Panc1 (cell line): ENCODE data around the gene TTLL12. TPM values are rescaled to one million over a fixed set of nuclear protein-coding genes. Genes with fewer than 3 reads are reported as not detected.

Source experiments
- ATAC-seq: fragments of 200-7000 bp; cut with Tn5 transposase; 2 replicates; pipeline ENCODE4 v1.9.1; 2020; ENCODE audit warnings: mild to moderate bottlenecking, moderate library complexity
- BruUV-seq: library from RNA; stranded (reverse); fragments of 400-500 nt; replicated peaks from 2 replicates; lab custom pipeline; 2021; lab: Mats Ljungman, UMichigan
- CTCF ChIA-PET: fragments of 300-600 bp; sonication (Branson Sonifier 250); formaldehyde crosslinking; loops from one replicate; lab custom pipeline; 2022; ENCODE audit warnings: antibody characterized with exemption; lab: Charles Lee
- POLR2A ChIA-PET: fragments of 300-600 bp; sonication (Branson Sonifier 250); formaldehyde crosslinking; loops from one replicate; lab custom pipeline; 2022; ENCODE audit warnings: antibody characterized with exemption; lab: Charles Lee
- DNase-seq: peaks from one replicate; pipeline ENCODE4 v3.0.0-alpha.2; 2010; ENCODE audit warnings: low read depth, low spot score
- H3K27ac ChIP-seq: 2 replicates; pipeline ENCODE4 v1.5.1; 2011; ENCODE audit warnings: mild to moderate bottlenecking, low read length, inconsistent platforms
- H3K27me3 ChIP-seq: fragments of 200-500 bp; sonication (Bioruptor generic); 2 replicates; pipeline ENCODE4 v1.6.0; 2014; ENCODE audit warnings: low read length, inconsistent platforms; ENCODE audit not compliant: control insufficient read depth, insufficient read depth
- H3K36me3 ChIP-seq: fragments of 200-500 bp; sonication (Bioruptor generic); 2 replicates; pipeline ENCODE4 v1.5.1; 2014; ENCODE audit warnings: inconsistent platforms, mild to moderate bottlenecking, low read length, moderate library complexity; ENCODE audit not compliant: control insufficient read depth, insufficient read depth
- H3K4me1 ChIP-seq: 2 replicates; pipeline ENCODE4 v1.5.1; 2011; ENCODE audit warnings: inconsistent platforms, mild to moderate bottlenecking, low read length, moderate library complexity; ENCODE audit not compliant: control insufficient read depth, insufficient read depth
- H3K4me3 ChIP-seq, 2 experiments: 2 replicates each; pipeline ENCODE4 v1.5.1; 2011 to 2012; ENCODE audit warnings: low read depth in 2 of 2, low read length in 2 of 2, mild to moderate bottlenecking in 2 of 2, inconsistent platforms in 1 of 2, moderate library complexity in 1 of 2
- H3K9me3 ChIP-seq: fragments of 200-500 bp; sonication (Bioruptor generic); 2 replicates; pipeline ENCODE4 v1.5.1; 2014; ENCODE audit warnings: low read depth, mild to moderate bottlenecking, inconsistent platforms, low read length, moderate library complexity; ENCODE audit not compliant: control insufficient read depth, insufficient read depth
- CTCF ChIP-seq: fragments of 450-650 bp; IDR thresholded peaks from 2 replicates; pipeline ENCODE4 v1.5.1; 2017; ENCODE audit warnings: mild to moderate bottlenecking
- POLR2AphosphoS5 ChIP-seq: IDR thresholded peaks from 2 replicates; pipeline ENCODE4 v1.6.1; 2012; ENCODE audit warnings: mild to moderate bottlenecking, low read depth, low read length, moderate library complexity
- REST ChIP-seq, 2 experiments: IDR thresholded peaks; 2 replicates each; pipeline ENCODE4 v1.6.1; 2011 to 2012; ENCODE audit warnings: low read depth in 2 of 2, control low read depth in 1 of 2, low read length in 1 of 2, mild to moderate bottlenecking in 1 of 2, moderate library complexity in 1 of 2; ENCODE audit not compliant: insufficient read depth in 1 of 2
- SIN3A ChIP-seq: IDR thresholded peaks from 2 replicates; pipeline ENCODE4 v1.6.1; 2012; ENCODE audit warnings: low read depth, mild to moderate bottlenecking, low read length, moderate library complexity, borderline replicate concordance; ENCODE audit not compliant: insufficient read depth
- TCF7L2 ChIP-seq: IDR thresholded peaks from 2 replicates; pipeline ENCODE4 v1.6.1; 2011; ENCODE audit warnings: mild to moderate bottlenecking, low read depth, low read length, inconsistent platforms
- in situ Hi-C: cut with HindIII; loops from 2 replicates; pipeline ENCODE4 v1.10.0; 2016; ENCODE audit warnings: low sequenced_read_pairs, low pct_unique_long_range_greater_than_20kb
- intact Hi-C: fragments of 100-400 bp; cut with micrococcal nuclease; formaldehyde crosslinking; loops from one replicate; pipeline ENCODE4 v1.10.0; 2022; ENCODE audit not compliant: unreplicated experiment
- total RNA-seq: library from RNA; stranded (reverse); gene quantifications from one replicate; pipeline ENCODE4 v1.2.1, GENCODE V29; 2021; ENCODE audit not compliant: unreplicated experiment

Gene TTLL12
- total RNA-seq, 1 experiment from 2014 or later = 26.3 TPM

GRCh38 chr22:43116932-43117331, 70.0 kb downstream of the TTLL12 start:
- in situ Hi-C loops (no loop called here), intact Hi-C loops (no loop called here)
- ATAC-seq (no peak), DNase-seq (no peak)
- Histone ChIP-seq H3K4me1 (no peaks in the 10 kb centered on the region), H3K27ac (no peak overlapping the region), H3K36me3 (no peaks in the 10 kb centered on the region), H3K27me3 (no peaks in the 10 kb centered on the region), H3K4me3 (no peak overlapping the region), H3K9me3 (no peaks in the 10 kb centered on the region)
- ChIA-PET POLR2A (no interaction called here), CTCF (interaction anchor here (0.6 kb wide), 2 partner anchors 156 to 508 kb away, joined by 4 to 8 read pairs; no protein-coding TSS in a partner anchor)
- TF ChIP-seq SIN3A (no peak), TCF7L2 (no peak), REST (IDR thresholded peaks at IDR 0.05; ENCODE audit: insufficient read depth in 1 of 2, low read depth in 2 of 2, low read length in 1 of 2) (no peak), POLR2AphosphoS5 (no peak), CTCF (no peak)
- BruUV-seq = no TSS peak

Other genes starting within 250 kb of the TTLL12 start
- gene PACSIN2, start 172.0 kb downstream of the TTLL12 start, total RNA-seq = 60.2 TPM
- 4.6 TPM for gene TTLL1, start 97.7 kb downstream of the TTLL12 start, total RNA-seq
- gene BIK, start 76.4 kb downstream of the TTLL12 start, total RNA-seq = 0.18 TPM
- 16.3 TPM for gene MCAT, start 43.7 kb downstream of the TTLL12 start, total RNA-seq
- gene TSPO, start 35.6 kb downstream of the TTLL12 start, total RNA-seq = 144 TPM
- not detected for gene SCUBE1, start 156.2 kb upstream of the TTLL12 start, total RNA-seq
- gene MPPED1, start 224.9 kb upstream of the TTLL12 start, total RNA-seq = not detected